ENCODE measurements around the gene KRABD2.

Gene KRABD2

DNA sequence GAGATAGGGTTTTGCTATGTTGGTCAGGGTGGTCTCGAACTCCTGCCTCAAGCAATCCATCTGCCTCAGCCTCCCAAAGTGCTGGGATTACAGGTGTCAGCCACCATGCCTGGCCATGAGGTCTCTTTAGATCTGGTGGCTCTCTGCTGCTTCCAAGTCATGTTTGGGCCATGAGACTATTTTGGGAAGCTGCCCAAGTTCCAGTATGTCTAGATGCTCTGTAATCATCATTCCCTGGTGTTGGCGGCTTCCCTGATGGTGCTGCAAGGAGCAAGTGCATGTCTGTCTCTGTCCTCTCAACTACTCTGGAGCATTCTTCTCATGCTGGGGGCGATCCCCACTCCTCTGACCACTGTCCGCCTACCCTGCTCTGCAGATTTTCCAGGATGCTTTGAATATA lies 43.2 kb downstream of the KRABD2 start:
- Histone ChIP-seq H3K4me1 (ENCODE audit: control insufficient read depth, insufficient read depth, low read length) (no peaks in the 10 kb centered on the region), H3K9me3 (ENCODE audit: control insufficient read depth, insufficient read depth, low read depth, low read length) (no peaks in the 10 kb centered on the region), H3K27me3 (ENCODE audit: control insufficient read depth, insufficient read depth, low read length) (no peaks in the 10 kb centered on the region; the same call in 1 of the 2 replicates), H3K4me3 (ENCODE audit: low read depth in 2 of 2, low read length in 2 of 2) (no peak overlapping the region), H3K27ac (ENCODE audit: low read length) (no peak overlapping the region), H3K36me3 (ENCODE audit: control insufficient read depth, insufficient read depth, low read length) (no peaks in the 10 kb centered on the region)
- no peak for TF ChIP-seq SIN3A (IDR thresholded peaks at IDR 0.05; ENCODE audit: borderline replicate concordance, insufficient read depth, low read depth, low read length)
- TF ChIP-seq POLR2AphosphoS5 (IDR thresholded peaks at IDR 0.05; ENCODE audit: low read depth, low read length) = no peak
- TF ChIP-seq TCF7L2 (IDR thresholded peaks at IDR 0.05; ENCODE audit: low read depth, low read length) = no peak
- TF ChIP-seq, protein P1, sequence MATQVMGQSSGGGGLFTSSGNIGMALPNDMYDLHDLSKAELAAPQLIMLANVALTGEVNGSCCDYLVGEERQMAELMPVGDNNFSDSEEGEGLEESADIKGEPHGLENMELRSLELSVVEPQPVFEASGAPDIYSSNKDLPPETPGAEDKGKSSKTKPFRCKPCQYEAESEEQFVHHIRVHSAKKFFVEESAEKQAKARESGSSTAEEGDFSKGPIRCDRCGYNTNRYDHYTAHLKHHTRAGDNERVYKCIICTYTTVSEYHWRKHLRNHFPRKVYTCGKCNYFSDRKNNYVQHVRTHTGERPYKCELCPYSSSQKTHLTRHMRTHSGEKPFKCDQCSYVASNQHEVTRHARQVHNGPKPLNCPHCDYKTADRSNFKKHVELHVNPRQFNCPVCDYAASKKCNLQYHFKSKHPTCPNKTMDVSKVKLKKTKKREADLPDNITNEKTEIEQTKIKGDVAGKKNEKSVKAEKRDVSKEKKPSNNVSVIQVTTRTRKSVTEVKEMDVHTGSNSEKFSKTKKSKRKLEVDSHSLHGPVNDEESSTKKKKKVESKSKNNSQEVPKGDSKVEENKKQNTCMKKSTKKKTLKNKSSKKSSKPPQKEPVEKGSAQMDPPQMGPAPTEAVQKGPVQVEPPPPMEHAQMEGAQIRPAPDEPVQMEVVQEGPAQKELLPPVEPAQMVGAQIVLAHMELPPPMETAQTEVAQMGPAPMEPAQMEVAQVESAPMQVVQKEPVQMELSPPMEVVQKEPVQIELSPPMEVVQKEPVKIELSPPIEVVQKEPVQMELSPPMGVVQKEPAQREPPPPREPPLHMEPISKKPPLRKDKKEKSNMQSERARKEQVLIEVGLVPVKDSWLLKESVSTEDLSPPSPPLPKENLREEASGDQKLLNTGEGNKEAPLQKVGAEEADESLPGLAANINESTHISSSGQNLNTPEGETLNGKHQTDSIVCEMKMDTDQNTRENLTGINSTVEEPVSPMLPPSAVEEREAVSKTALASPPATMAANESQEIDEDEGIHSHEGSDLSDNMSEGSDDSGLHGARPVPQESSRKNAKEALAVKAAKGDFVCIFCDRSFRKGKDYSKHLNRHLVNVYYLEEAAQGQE (IDR thresholded peaks at IDR 0.05; ENCODE audit: insufficient read depth in 1 of 2, low read depth in 2 of 2, low read length in 1 of 2) = no peak
- no peak for TF ChIP-seq CTCF (IDR thresholded peaks at IDR 0.05)
- ChIA-PET POLR2A (no interaction called here), CTCF (interaction anchor here (0.7 kb wide), 1 partner anchor 12 kb away, joined by 12 read pairs; no protein-coding TSS in a partner anchor)
- BruUV-seq (replicated peaks) = no TSS peak
- in situ Hi-C loops (cut with HindIII; ENCODE audit: low pct_unique_long_range_greater_than_20kb, low sequenced_read_pairs) (no loop called here), intact Hi-C loops (cut with micrococcal nuclease; ENCODE audit: unreplicated experiment) (no loop called here)
- ATAC-seq = no peak
- no peak for DNase-seq (ENCODE audit: low read depth, low spot score)

GRCh38 chr17:8332688-8333087 lies 43.8 kb downstream of the KRABD2 start:
- H3K27ac ChIP-seq (ENCODE audit: low read length) = no peak overlapping the region
- DNase-seq (ENCODE audit: low read depth, low spot score) (no peak), ATAC-seq (no peak)
- H3K4me1 ChIP-seq (ENCODE audit: control insufficient read depth, insufficient read depth, low read length) = no peaks in the 10 kb centered on the region
- no peaks in the 10 kb centered on the region for H3K9me3 ChIP-seq (ENCODE audit: control insufficient read depth, insufficient read depth, low read depth, low read length)
- no TSS peak for BruUV-seq (replicated peaks)
- POLR2A ChIA-PET = no interaction called here
- in situ Hi-C loops (cut with HindIII; ENCODE audit: low pct_unique_long_range_greater_than_20kb, low sequenced_read_pairs) = no loop called here
- H3K27me3 ChIP-seq (ENCODE audit: control insufficient read depth, insufficient read depth, low read length) = no peaks in the 10 kb centered on the region; the same call in 1 of the 2 replicates
- CTCF ChIA-PET = interaction anchor here (0.7 kb wide), 1 partner anchor 12 kb away, joined by 12 read pairs; no protein-coding TSS in a partner anchor
- no peaks in the 10 kb centered on the region for H3K36me3 ChIP-seq (ENCODE audit: control insufficient read depth, insufficient read depth, low read length)
- no peak for TF ChIP-seq TCF7L2 (IDR thresholded peaks at IDR 0.05; ENCODE audit: low read depth, low read length)
- TF ChIP-seq, protein P1 (IDR thresholded peaks at IDR 0.05; ENCODE audit: insufficient read depth in 1 of 2, low read depth in 2 of 2, low read length in 1 of 2) = no peak
- TF ChIP-seq SIN3A (IDR thresholded peaks at IDR 0.05; ENCODE audit: borderline replicate concordance, insufficient read depth, low read depth, low read length) = no peak
- no peak for TF ChIP-seq POLR2AphosphoS5 (IDR thresholded peaks at IDR 0.05; ENCODE audit: low read depth, low read length)
- no peak overlapping the region for H3K4me3 ChIP-seq (ENCODE audit: low read depth in 2 of 2, low read length in 2 of 2)
- intact Hi-C loops (cut with micrococcal nuclease; ENCODE audit: unreplicated experiment) = no loop called here
